HepG2 (cell line): Measurements from ENCODE around the gene FGD2. TPM values are rescaled to one million over a fixed set of nuclear protein-coding genes. Genes with fewer than 3 reads are reported as not detected.
A peak's percentile ranks its signal among the peaks of the same experiment; 100 is the strongest.

Experiments used
- ATAC-seq: fragments of 200-7000 bp; cut with Tn5 transposase; 3 replicates; pipeline ENCODE4 v1.9.1; 2020; ENCODE audit warnings: mild to moderate bottlenecking, moderate library complexity
- BruUV-seq: library from RNA; stranded (reverse); fragments of 400-500 nt; replicated peaks from 2 replicates; lab custom pipeline; 2021; lab: Mats Ljungman, UMichigan
- CTCF ChIA-PET: fragments of 300-600 bp; formaldehyde crosslinking; extraction: SDS; loops from one replicate; lab custom pipeline; 2021; ENCODE audit warnings: low total read pairs, inconsistent platforms, low intra/inter-chr PET ratio; lab: Yijun Ruan, JAX
- POLR2A ChIA-PET: fragments of 350-600 bp; sonication (Branson Sonifier 250); formaldehyde crosslinking; loops from one replicate; lab custom pipeline; 2020; ENCODE audit warnings: antibody characterized with exemption, inconsistent platforms; lab: Yijun Ruan, JAX
- DNase-seq: peaks from one replicate; pipeline ENCODE4 v3.0.0-alpha.2; 2015; ENCODE audit warnings: low spot score
- FAIRE-seq: peaks from 3 replicates; lab custom pipeline; 2011; peaks lifted over from hg19 to GRCh38; lab: Jason Lieb, UNC
- H2AFZ ChIP-seq: one replicate; pipeline ENCODE4 v1.6.1; 2011; ENCODE audit warnings: low read length, inconsistent platforms
- H3K27ac ChIP-seq: fragments of 300-600 bp; 3 replicates; pipeline ENCODE4 v1.8.0; 2011; ENCODE audit warnings: mixed run types, mild to moderate bottlenecking, mixed read lengths, low read length, inconsistent platforms; ENCODE audit not compliant: insufficient read depth; ENCODE audit errors: extremely low read length
- H3K27me3 ChIP-seq, 2 experiments: fragments of 200-600 bp in 1 of 2; 2 replicates in 1 of 2; 3 replicates in 1 of 2; pipeline versions ENCODE4 v1.6.0 to v1.8.0; 2011; ENCODE audit warnings: low read length in 2 of 2, mild to moderate bottlenecking in 2 of 2, moderate library complexity in 2 of 2, inconsistent platforms in 1 of 2; ENCODE audit not compliant: insufficient read depth in 2 of 2, control insufficient read depth in 1 of 2
- H3K36me3 ChIP-seq, 2 experiments: fragments of 200-600 bp in 1 of 2; replicated peaks in 1 of 2; 2 replicates in 1 of 2; 3 replicates in 1 of 2; pipeline versions ENCODE4 v1.5.1 to v1.8.0; 2011; ENCODE audit warnings: low read length in 2 of 2, inconsistent platforms in 1 of 2; ENCODE audit not compliant: insufficient read depth in 2 of 2, control insufficient read depth in 1 of 2
- H3K4me1 ChIP-seq: 2 replicates; pipeline ENCODE4 v1.5.1; 2012; ENCODE audit warnings: low read length, inconsistent platforms; ENCODE audit not compliant: insufficient read depth
- H3K4me2 ChIP-seq: 2 replicates; pipeline ENCODE4 v1.6.0; 2011; ENCODE audit warnings: low read depth, low read length, inconsistent platforms
- H3K4me3 ChIP-seq, 3 experiments: fragments of 200-600 bp in 1 of 3; sonication (generic), shearing (Covaris generic) in 1 of 3; replicated peaks in 1 of 3; 2 replicates each; pipeline ENCODE4 v1.5.1; 2011 to 2016; ENCODE audit warnings: low read length in 3 of 3, inconsistent platforms in 2 of 3, low read depth in 2 of 3, mild to moderate bottlenecking in 2 of 3, control low read depth in 1 of 3, mixed read lengths in 1 of 3; ENCODE audit not compliant: insufficient read depth in 1 of 3
- H3K79me2 ChIP-seq: one replicate; pipeline ENCODE4 v1.6.1; 2011; ENCODE audit warnings: low read length, inconsistent platforms; ENCODE audit not compliant: insufficient read depth
- H3K9ac ChIP-seq: 2 replicates; pipeline ENCODE4 v1.6.0; 2011; ENCODE audit warnings: mild to moderate bottlenecking, low read depth, low read length, inconsistent platforms; ENCODE audit not compliant: insufficient read depth
- H3K9me3 ChIP-seq: 2 replicates; pipeline ENCODE4 v1.5.1; 2012; ENCODE audit warnings: mild to moderate bottlenecking, low read length
- H4K20me1 ChIP-seq: 2 replicates; pipeline ENCODE4 v1.6.0; 2011; ENCODE audit warnings: inconsistent platforms, mild to moderate bottlenecking, low read length, moderate library complexity; ENCODE audit not compliant: insufficient read depth
- CBFB ChIP-seq: sonication (generic); formaldehyde crosslinking; IDR thresholded peaks from 2 replicates; pipeline ENCODE4 v1.4.0; 2020; ENCODE audit warnings: missing genetic modification reagents
- CENPX ChIP-seq: sonication (generic); formaldehyde crosslinking; IDR thresholded peaks from 2 replicates; pipeline ENCODE4 v1.9.0; 2021; ENCODE audit warnings: mild to moderate bottlenecking, missing genetic modification reagents, moderate library complexity
- MAFF ChIP-seq: IDR thresholded peaks from 2 replicates; pipeline ENCODE4 v1.6.1; 2011; ENCODE audit warnings: low read depth, low read length, improper control_type of control experiment
- PAWR ChIP-seq: sonication (generic); formaldehyde crosslinking; IDR thresholded peaks from 2 replicates; pipeline ENCODE4 v1.4.0; 2020; ENCODE audit warnings: missing genetic modification reagents, mild to moderate bottlenecking, borderline replicate concordance
- SKI ChIP-seq: fragments of 450-650 bp; IDR thresholded peaks from one replicate; pipeline ENCODE4 v1.6.1; 2018; ENCODE audit warnings: mild to moderate bottlenecking; ENCODE audit not compliant: partially characterized antibody
- ZFP62 ChIP-seq: sonication (generic); formaldehyde crosslinking; IDR thresholded peaks from 2 replicates; pipeline ENCODE4 v1.4.0; 2020; ENCODE audit warnings: missing genetic modification reagents
- ZNF547 ChIP-seq: sonication (generic); formaldehyde crosslinking; IDR thresholded peaks from 2 replicates; pipeline ENCODE4 v1.5.1; 2020; ENCODE audit warnings: mild to moderate bottlenecking, missing genetic modification reagents
- WGBS: methylation state at CpG from one replicate; pipeline ENCODE4 v1.1.6; 2017; ENCODE audit warnings: low lambda C conversion rate; 5-methylcytosine and 5-hydroxymethylcytosine counted together
- in situ Hi-C: cut with HindIII; loops from 2 replicates; pipeline ENCODE4 v1.10.0; 2017; ENCODE audit warnings: low pct_unique_long_range_greater_than_20kb; ENCODE audit not compliant: extremely low pct_ligation_motif_present
- intact Hi-C: fragments of 100-400 bp; cut with micrococcal nuclease; formaldehyde crosslinking; loops from one replicate; pipeline ENCODE4 v1.10.0; 2022; ENCODE audit not compliant: unreplicated experiment
- polyA plus RNA-seq, 8 experiments: library from polyadenylated mRNA; depleted of rRNA in 3 of 8; stranded (reverse) in 7 of 8; unstranded in 1 of 8; fragments of >200 nt; fragmentation: Illumina TruSeq in 4 of 8; extraction: Trizol in 4 of 8; gene quantifications; 2 replicates each; pipeline versions ENCODE4 v1.2.1 to v1.2.3, GENCODE V29; 2011 to 2016; ENCODE audit warnings: low read depth in 4 of 8, missing spikeins in 1 of 8, mixed read lengths in 1 of 8; ENCODE audit not compliant: insufficient read depth in 1 of 8
- total RNA-seq, 5 experiments: library from RNA; depleted of rRNA; stranded (reverse); fragments of >200 nt; fragmentation: Illumina TruSeq; extraction: Trizol; gene quantifications; 2 replicates each; pipeline ENCODE4 v1.2.3, GENCODE V29; 2016; ENCODE audit warnings: low read depth in 1 of 5
- TF ChIP-seq, protein P1 (sequence below): sonication (generic); formaldehyde crosslinking; IDR thresholded peaks from 2 replicates; pipeline ENCODE4 v1.4.0; 2020; ENCODE audit warnings: missing genetic modification reagents, low read depth, mild to moderate bottlenecking, borderline replicate concordance
- TF ChIP-seq, protein P2 (sequence below): sonication (generic); formaldehyde crosslinking; IDR thresholded peaks from 2 replicates; pipeline ENCODE4 v1.5.1; 2020; ENCODE audit warnings: mild to moderate bottlenecking, missing genetic modification reagents, moderate library complexity
- TF ChIP-seq, protein P3 (sequence below): sonication (generic); formaldehyde crosslinking; IDR thresholded peaks from 2 replicates; pipeline ENCODE4 v1.4.0; 2020; ENCODE audit warnings: missing genetic modification reagents

FGD2 gene
- total and polyA plus RNA-seq, 2 of the 13 experiments (the other 11 are each of a cell fraction or from before 2014, with no cell fraction given): not detected

DNA sequence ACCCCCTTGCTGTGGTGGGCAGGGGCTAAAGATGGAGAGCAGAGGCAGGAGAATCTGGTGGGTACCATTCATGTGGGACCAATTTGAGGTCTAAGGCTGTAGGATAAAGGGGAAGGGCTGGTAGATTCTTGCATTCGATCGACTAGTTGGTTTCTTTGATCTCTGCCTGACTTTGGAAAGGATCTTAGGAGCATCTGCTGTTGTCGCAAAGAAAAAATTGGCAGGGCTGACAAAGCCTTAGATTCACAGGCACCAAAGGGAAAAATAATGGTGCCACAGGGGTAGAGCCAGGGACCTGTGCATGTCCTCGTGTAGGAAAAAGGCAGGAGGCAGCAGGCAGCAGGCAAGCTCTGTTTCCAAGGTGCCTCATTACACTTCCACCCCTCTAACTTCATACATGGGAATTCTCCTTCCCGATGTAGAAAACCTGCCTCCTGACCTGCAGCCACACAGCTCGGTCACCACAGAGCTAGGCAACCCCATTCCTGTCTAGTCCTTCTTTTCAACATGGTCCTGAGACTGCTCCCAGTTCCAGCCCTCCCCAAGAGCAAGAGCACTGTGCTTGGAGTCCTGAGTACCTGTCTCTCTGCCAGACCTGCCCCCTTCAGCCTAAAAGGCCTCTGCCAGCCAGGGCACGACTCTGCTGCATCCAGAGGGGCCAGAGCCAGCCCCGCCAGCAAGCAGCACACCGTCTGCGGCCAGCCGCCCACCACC lies 71.9 kb downstream of the FGD2 start:
- no TSS peak for BruUV-seq
- Histone ChIP-seq H3K9ac (no peak overlapping the region), H2AFZ (no peak overlapping the region), H3K27ac (no peak overlapping the region), H3K4me2 (no peak overlapping the region), H3K4me1 (peaks cover 53% of the 10 kb centered on the region), H4K20me1 (no peaks in the 10 kb centered on the region), H3K27me3 (no peaks in the 10 kb centered on the region), H3K36me3 (no peaks in the 10 kb centered on the region), H3K9me3 (no peaks in the 10 kb centered on the region), H3K79me2 (no peaks in the 10 kb centered on the region), H3K4me3 (no peak overlapping the region)
- in situ Hi-C loops (no loop called here), intact Hi-C loops (no loop called here)
- TF ChIP-seq, protein P1, sequence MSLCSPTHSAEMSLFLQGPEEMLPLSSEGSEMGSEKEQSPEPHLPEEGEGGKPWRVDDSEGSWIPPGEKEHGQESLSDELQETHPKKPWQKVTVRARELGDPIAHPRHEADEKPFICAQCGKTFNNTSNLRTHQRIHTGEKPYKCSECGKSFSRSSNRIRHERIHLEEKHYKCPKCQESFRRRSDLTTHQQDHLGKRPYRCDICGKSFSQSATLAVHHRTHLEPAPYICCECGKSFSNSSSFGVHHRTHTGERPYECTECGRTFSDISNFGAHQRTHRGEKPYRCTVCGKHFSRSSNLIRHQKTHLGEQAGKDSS (CRISPR knock-in tag): peak; percentile 96
- no peak for TF ChIP-seq CBFB (CRISPR knock-in tag)
- ChIA-PET CTCF (no interaction called here), POLR2A (interaction anchor here (0.7 kb wide), 1 partner anchor 26 kb away, joined by 4 read pairs; no protein-coding TSS in a partner anchor)
- DNase-seq (no peak), FAIRE-seq (no peak), ATAC-seq (no peak; the same call in 2 of the 3 replicates)
- 81% methylated on average over 11 of the region's 11 CpGs for WGBS

DNA sequence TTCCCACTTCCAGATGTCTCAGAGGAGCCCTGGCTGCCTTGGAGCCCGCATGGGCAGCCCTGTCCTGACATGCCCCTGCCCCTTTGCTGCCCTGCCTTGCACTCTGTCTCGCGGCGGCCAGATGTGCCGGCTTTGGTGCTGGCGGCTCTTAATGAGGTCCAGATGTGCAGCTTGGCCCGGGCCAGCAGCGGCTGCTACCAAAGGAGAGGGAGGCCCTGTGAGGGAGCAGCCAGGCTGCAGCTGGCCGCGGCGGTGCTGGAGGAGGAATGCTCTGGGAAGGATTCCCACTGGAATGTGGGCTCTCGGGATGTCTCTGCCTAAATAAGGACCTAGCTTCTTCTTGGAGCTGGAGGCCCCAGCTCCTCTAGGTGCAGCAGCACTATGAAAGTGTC lies 72.4 kb downstream of the FGD2 start:
- 84% methylated on average over 10 of the region's 12 CpGs for WGBS
- Histone ChIP-seq H3K79me2 (no peaks in the 10 kb centered on the region), H3K9me3 (no peaks in the 10 kb centered on the region), H3K36me3 (no peaks in the 10 kb centered on the region), H2AFZ (no peak overlapping the region), H3K4me2 (no peak overlapping the region), H3K27me3 (no peaks in the 10 kb centered on the region), H3K27ac (no peak overlapping the region), H3K9ac (no peak overlapping the region), H4K20me1 (no peaks in the 10 kb centered on the region), H3K4me3 (no peak overlapping the region), H3K4me1 (peaks cover 53% of the 10 kb centered on the region)
- FAIRE-seq (no peak), DNase-seq (no peak), ATAC-seq (no peak; the same call in 2 of the 3 replicates)
- ChIA-PET POLR2A (interaction anchor here (0.8 kb wide), 1 partner anchor 19 kb away, joined by 3 read pairs; no protein-coding TSS in a partner anchor), CTCF (no interaction called here)
- BruUV-seq: no TSS peak
- intact Hi-C loops: no loop called here
- in situ Hi-C loops: no loop called here
- TF ChIP-seq, protein P2, sequence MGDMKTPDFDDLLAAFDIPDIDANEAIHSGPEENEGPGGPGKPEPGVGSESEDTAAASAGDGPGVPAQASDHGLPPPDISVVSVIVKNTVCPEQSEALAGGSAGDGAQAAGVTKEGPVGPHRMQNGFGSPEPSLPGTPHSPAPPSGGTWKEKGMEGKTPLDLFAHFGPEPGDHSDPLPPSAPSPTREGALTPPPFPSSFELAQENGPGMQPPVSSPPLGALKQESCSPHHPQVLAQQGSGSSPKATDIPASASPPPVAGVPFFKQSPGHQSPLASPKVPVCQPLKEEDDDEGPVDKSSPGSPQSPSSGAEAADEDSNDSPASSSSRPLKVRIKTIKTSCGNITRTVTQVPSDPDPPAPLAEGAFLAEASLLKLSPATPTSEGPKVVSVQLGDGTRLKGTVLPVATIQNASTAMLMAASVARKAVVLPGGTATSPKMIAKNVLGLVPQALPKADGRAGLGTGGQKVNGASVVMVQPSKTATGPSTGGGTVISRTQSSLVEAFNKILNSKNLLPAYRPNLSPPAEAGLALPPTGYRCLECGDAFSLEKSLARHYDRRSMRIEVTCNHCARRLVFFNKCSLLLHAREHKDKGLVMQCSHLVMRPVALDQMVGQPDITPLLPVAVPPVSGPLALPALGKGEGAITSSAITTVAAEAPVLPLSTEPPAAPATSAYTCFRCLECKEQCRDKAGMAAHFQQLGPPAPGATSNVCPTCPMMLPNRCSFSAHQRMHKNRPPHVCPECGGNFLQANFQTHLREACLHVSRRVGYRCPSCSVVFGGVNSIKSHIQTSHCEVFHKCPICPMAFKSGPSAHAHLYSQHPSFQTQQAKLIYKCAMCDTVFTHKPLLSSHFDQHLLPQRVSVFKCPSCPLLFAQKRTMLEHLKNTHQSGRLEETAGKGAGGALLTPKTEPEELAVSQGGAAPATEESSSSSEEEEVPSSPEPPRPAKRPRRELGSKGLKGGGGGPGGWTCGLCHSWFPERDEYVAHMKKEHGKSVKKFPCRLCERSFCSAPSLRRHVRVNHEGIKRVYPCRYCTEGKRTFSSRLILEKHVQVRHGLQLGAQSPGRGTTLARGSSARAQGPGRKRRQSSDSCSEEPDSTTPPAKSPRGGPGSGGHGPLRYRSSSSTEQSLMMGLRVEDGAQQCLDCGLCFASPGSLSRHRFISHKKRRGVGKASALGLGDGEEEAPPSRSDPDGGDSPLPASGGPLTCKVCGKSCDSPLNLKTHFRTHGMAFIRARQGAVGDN (CRISPR knock-in tag): peak; percentile 38; the same call in 1 of the 2 replicates
- TF ChIP-seq ZNF547 (CRISPR knock-in tag) (no peak), CENPX (CRISPR knock-in tag) (no peak), PAWR (no peak), MAFF (no peak), ZFP62 (no peak), SKI (no peak)
- TF ChIP-seq, protein P3, sequence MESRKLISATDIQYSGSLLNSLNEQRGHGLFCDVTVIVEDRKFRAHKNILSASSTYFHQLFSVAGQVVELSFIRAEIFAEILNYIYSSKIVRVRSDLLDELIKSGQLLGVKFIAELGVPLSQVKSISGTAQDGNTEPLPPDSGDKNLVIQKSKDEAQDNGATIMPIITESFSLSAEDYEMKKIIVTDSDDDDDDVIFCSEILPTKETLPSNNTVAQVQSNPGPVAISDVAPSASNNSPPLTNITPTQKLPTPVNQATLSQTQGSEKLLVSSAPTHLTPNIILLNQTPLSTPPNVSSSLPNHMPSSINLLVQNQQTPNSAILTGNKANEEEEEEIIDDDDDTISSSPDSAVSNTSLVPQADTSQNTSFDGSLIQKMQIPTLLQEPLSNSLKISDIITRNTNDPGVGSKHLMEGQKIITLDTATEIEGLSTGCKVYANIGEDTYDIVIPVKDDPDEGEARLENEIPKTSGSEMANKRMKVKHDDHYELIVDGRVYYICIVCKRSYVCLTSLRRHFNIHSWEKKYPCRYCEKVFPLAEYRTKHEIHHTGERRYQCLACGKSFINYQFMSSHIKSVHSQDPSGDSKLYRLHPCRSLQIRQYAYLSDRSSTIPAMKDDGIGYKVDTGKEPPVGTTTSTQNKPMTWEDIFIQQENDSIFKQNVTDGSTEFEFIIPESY (CRISPR knock-in tag): peak; percentile 34; the same call in 1 of the 2 replicates
